NB4 (cell line): Measurements from ENCODE around the gene LZTS2.

Experiments
- DNase-seq: peaks from one replicate; pipeline ENCODE4 v3.0.0; 2010; ENCODE audit warnings: low read depth
- H3K4me3 ChIP-seq: one replicate; pipeline ENCODE4 v1.5.1; 2011; ENCODE audit warnings: mild to moderate bottlenecking, low read depth, low read length, moderate library complexity
- MYC ChIP-seq: IDR thresholded peaks from 2 replicates; pipeline ENCODE4 v1.6.1; 2011; ENCODE audit warnings: low read depth, low read length
- POLR2A ChIP-seq: IDR thresholded peaks from 2 replicates; pipeline ENCODE4 v1.6.1; 2011; ENCODE audit warnings: mild to moderate bottlenecking; ENCODE audit not compliant: insufficient read length; ENCODE audit errors: extremely low read depth
- TF ChIP-seq, protein P1 (sequence below): IDR thresholded peaks from one replicate; pipeline ENCODE4 v1.5.1; 2012; ENCODE audit warnings: low read depth, low read length
- TF ChIP-seq, protein P2 (sequence below): IDR thresholded peaks from 2 replicates; pipeline ENCODE4 v1.6.1; 2011; ENCODE audit warnings: low read depth, low read length

The LZTS2 gene

DNA sequence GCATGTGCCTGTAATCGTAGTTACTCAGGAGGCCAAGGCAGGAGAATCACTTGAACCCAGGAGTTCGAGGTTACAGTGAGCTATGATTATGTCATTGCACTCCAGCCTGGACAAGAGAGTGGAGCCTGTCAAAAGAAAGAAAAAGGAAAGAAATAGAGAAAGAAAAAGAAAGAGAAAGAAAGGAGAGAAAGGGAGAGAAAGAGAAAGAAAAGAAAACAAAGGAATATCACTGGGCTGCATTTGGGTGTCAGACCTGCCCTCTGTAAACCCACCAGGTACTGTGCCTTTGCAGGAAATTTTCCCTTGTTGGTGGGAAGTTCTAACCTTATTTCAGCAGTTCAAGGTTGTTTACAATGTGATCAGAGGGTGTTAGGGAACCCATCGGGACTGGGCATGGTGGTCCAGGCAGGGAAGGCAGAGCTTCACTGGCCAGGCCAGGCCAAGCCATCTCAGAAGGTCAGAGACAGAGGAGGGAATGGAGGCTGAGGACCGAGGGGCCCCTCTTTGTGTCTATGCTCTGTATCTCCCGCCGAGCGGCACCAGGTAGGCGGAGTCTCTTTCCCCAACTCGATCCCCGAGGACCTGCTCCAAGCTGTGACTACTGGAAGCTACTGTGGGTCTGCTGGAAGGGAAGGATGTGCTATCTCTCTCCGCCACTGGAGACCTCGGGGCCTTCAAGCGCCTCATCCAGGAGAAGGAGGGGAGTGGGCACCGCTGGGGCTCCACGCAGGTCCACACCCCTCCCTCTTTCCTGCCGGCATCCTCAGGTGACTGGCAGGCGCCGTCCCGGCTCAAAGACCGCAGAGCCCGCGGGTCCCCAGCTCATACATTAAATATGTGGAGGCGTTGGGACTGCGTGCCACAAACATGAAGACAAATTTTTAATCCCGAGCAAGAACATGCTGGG lies 47.0 kb downstream of the LZTS2 start:
- TF ChIP-seq, protein P1, sequence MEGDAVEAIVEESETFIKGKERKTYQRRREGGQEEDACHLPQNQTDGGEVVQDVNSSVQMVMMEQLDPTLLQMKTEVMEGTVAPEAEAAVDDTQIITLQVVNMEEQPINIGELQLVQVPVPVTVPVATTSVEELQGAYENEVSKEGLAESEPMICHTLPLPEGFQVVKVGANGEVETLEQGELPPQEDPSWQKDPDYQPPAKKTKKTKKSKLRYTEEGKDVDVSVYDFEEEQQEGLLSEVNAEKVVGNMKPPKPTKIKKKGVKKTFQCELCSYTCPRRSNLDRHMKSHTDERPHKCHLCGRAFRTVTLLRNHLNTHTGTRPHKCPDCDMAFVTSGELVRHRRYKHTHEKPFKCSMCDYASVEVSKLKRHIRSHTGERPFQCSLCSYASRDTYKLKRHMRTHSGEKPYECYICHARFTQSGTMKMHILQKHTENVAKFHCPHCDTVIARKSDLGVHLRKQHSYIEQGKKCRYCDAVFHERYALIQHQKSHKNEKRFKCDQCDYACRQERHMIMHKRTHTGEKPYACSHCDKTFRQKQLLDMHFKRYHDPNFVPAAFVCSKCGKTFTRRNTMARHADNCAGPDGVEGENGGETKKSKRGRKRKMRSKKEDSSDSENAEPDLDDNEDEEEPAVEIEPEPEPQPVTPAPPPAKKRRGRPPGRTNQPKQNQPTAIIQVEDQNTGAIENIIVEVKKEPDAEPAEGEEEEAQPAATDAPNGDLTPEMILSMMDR: no peak
- TF ChIP-seq, protein P2, sequence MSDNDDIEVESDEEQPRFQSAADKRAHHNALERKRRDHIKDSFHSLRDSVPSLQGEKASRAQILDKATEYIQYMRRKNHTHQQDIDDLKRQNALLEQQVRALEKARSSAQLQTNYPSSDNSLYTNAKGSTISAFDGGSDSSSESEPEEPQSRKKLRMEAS: no peak
- no peak for TF ChIP-seq MYC
- TF ChIP-seq POLR2A: no peak
- DNase-seq: no peak
- no peak overlapping the region for H3K4me3 ChIP-seq

DNA sequence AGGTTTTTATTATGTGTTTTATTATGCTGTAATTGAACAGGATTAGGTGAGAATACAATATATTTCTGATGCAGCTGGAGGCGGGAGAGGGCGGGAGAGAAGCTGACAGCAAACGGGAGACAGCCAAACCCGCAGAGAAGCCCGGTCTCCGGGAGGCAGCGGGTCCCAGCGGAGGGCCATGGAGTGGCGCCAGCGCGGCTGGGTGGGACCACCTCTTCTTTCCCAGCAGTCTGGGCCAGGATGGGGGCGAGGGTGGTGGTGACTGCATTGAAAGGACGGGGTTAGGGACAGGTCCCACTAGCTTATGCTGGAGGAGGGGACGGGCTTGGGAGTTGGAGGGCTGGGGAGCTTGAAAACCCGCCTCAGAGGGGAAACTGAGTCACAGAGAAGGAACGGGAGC lies 47.7 kb downstream of the LZTS2 start:
- no peak overlapping the region for H3K4me3 ChIP-seq
- TF ChIP-seq POLR2A (no peak), MYC (no peak)
- TF ChIP-seq, protein P1: no peak
- TF ChIP-seq, protein P2: no peak
- DNase-seq: no peak

DNA sequence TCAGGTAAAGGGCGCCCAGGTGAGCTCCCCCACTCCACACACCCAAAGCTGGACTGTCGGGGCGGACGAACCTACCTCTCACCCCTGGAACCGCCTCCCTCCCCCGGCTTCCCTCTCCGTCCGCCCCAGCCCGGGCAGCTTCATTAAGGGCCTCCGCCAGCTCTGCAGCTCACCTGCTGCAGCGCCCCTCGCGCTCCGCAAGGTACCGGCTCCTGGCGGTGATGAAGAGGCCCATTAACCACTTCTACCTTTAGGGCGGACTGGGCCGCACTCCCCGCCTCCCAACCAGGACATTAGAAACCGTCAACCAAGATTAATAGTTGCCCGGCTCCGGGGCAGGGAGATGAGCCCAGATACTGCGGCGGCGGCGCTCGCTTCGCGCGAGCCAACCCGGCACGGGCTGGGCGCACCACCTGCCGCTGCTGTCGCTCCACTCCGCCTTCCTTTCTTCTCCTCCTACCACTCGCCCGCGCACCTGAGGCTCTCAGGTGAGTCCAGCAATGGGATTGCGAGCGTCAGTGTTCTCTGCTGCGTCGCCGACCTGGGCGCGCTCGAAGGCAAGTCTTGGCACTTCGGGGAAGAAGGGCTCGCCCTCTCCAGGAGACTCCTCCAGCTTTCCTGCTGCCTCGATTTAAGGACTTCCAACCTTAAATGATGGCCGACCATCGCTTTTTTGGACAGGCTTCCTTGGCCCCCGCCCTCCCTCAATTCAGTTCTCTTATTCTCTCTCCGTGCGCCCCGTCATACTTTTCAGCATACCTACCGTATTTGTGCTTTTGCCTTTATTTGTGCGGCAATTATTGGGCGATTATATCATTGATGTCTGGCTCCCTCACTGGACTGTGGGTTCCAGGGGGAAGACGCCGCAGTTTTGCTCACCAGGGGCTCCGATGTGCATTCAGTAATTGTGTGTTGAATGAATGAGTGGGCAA lies 48.6 kb downstream of the LZTS2 start:
- no peak overlapping the region for H3K4me3 ChIP-seq
- DNase-seq: no peak
- TF ChIP-seq, protein P2: no peak
- TF ChIP-seq MYC: no peak
- TF ChIP-seq POLR2A: no peak
- TF ChIP-seq, protein P1: no peak

DNA sequence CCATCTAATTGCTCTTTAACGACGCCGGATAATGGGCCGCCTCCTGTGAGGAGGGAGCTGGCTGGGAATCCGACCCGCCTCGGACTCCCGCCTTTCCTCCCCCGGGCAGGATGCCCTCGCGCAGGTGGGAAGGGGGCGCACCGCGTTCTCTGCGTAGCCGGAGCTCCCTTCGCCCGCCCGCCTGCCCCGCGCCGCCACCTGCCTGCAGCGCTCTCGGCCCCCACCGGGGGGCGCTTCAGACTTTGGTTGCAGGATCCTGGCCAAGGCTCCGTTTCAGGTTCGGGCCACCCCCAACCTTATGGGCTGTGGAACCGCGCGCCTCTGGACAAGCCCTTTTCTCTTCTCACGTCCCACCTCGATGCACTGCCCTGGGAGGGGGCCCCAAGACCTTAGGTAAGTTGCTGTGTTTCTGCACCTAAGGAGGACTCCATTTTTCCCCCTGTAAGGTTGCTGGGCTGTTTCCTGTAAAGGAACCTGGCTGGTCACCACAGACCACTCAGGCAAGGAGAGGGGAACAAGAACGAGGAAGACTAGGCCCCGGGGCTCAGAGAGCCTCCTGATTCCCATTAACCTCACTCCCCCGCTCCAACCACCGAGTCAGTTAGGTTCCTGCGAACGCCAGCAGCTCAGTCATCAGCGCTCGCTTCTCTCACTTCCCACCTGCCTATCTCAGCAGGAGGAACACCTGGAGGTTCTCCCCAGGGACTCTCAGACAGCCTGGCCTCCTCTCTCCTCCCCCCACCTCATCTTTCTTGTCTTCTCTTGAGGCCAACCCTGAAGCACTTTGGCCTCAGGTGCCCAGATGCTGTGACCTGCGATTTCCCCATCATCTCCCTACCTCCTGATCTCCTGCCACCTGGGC lies 50.8 kb downstream of the LZTS2 start:
- TF ChIP-seq, protein P2: no peak
- TF ChIP-seq MYC: no peak
- TF ChIP-seq, protein P1: peak; percentile 79
- TF ChIP-seq POLR2A: no peak
- H3K4me3 ChIP-seq: no peak overlapping the region
- peak; percentile 72 for DNase-seq

DNA sequence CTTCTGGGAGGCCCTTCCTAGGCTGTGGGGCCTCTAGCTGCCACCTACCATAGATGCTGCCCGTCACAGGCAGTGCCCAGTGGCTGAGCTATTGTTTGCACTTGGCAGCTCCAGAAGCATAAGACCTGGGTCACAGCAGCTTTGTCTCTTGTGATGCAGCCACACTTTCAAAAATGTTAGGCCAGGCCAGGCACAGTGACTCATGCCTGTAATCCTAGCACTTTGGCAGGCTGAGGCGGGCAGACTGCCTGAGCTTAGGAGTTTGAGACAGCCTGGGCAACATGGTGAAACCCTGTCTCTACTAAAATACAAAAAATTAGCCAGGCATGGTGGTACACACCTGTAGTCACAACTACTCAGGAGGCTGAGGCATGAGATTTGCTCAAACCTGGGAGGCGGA lies 52.7 kb downstream of the LZTS2 start:
- TF ChIP-seq, protein P1: no peak
- no peak for TF ChIP-seq MYC
- TF ChIP-seq, protein P2: no peak
- TF ChIP-seq POLR2A: no peak
- no peak overlapping the region for H3K4me3 ChIP-seq
- no peak for DNase-seq
